Head of caudate nucleus (tissue), 42 donors: Measurements from ENCODE around the gene FAM3A.
"Not testable (repeated sequence)": the region's sequence is repeated elsewhere in the genome, so short reads cannot be mapped to it uniquely, and the experiment has no call there.

Source experiments
- DNase-seq, 42 donors: peaks; one replicate each; pipeline versions ENCODE4 v3.0.0 to v3.0.0-alpha.2; 2020 to 2021; ENCODE audit warnings: mixed read lengths in 7 of 42
- intact Hi-C: fragments of 100-400 bp; cut with DNase I; formaldehyde crosslinking; loops from one replicate; pipeline ENCODE4 v1.15.0; 2022

Gene FAM3A

GRCh38 chrX:154515966-154516655 is at the start of gene FAM3A:
Gene FAM3A (minus strand): TSS chrX:154516232. CDS start chrX:154515772, 460 bp downstream.
- peak; percentile 85 to 98 (median 95) for DNase-seq
- intact Hi-C loops = no loop called here

- intact Hi-C loops = not testable (repeated sequence)
These were observed 46.3 kb upstream of the FAM3A start for GRCh38 chrX:154562295-154562694.

GRCh38 chrX:154560326-154560725 is 44.3 kb upstream of the FAM3A start:
- intact Hi-C loops, DNase-seq: not testable (repeated sequence)

More at GRCh38 chrX:154562295-154562694, 46.3 kb upstream of the FAM3A start:
- not testable (repeated sequence) for DNase-seq

- intact Hi-C loops, DNase-seq: not testable (repeated sequence)
These were observed 42.9 kb upstream of the FAM3A start for GRCh38 chrX:154558896-154559295.

- DNase-seq, intact Hi-C loops: not testable (repeated sequence)
These were observed 42.1 kb upstream of the FAM3A start for GRCh38 chrX:154558060-154558690.

- DNase-seq, intact Hi-C loops: not testable (repeated sequence)
These were observed 36.2 kb upstream of the FAM3A start for GRCh38 chrX:154552112-154552806.

- DNase-seq = no peak
- intact Hi-C loops = no loop called here
These were observed 33.7 kb upstream of the FAM3A start for GRCh38 chrX:154549766-154550165.

- no peak for DNase-seq
- intact Hi-C loops = no loop called here
These were observed 31.9 kb upstream of the FAM3A start for GRCh38 chrX:154548028-154548316.

- intact Hi-C loops = no loop called here
- peak; percentile 78 to 96 (median 91) for DNase-seq
These were observed 31.4 kb upstream of the FAM3A start, which contains the start of gene IKBKG for GRCh38 chrX:154547245-154548027. Gene IKBKG (plus strand): TSS chrX:154547620. CDS start chrX:154552003, 4,383 bp downstream.

- peak in 29 of 42 donors; percentile 5 to 86 (median 70) for DNase-seq
- intact Hi-C loops = no loop called here
These were observed 30.6 kb upstream of the FAM3A start, which contains the start of gene G6PD for GRCh38 chrX:154546354-154547244. Gene G6PD (minus strand): TSS chrX:154546846. CDS start chrX:154546155, 691 bp downstream.

GRCh38 chrX:154545673-154546274 is 29.7 kb upstream of the FAM3A start:
- intact Hi-C loops = no loop called here
- no peak for DNase-seq

GRCh38 chrX:154542723-154543424 is 26.8 kb upstream of the FAM3A start:
- intact Hi-C loops = no loop called here
- peak in 7 of 42 donors; percentile 4 to 73 (median 16) for DNase-seq

- intact Hi-C loops = no loop called here
- DNase-seq = peak in 32 of 42 donors; percentile 11 to 78 (median 37)
These were observed 26.1 kb upstream of the FAM3A start for GRCh38 chrX:154541896-154542722.

GRCh38 chrX:154541589-154541895 is 25.5 kb upstream of the FAM3A start:
- DNase-seq = no peak
- intact Hi-C loops = no loop called here

- DNase-seq = no peak
- intact Hi-C loops = no loop called here
These were observed 25.0 kb upstream of the FAM3A start for GRCh38 chrX:154540897-154541535.

- intact Hi-C loops, DNase-seq: not testable (repeated sequence)
These were observed 24.3 kb upstream of the FAM3A start for GRCh38 chrX:154540365-154540764.
